Caki2 (cell line): ENCODE data around the gene TNFRSF25. TPM values are rescaled to one million over a fixed set of nuclear protein-coding genes. Genes with fewer than 3 reads are reported as not detected.

ENCODE experiments used
- DNase-seq: peaks from one replicate; pipeline ENCODE4 v3.0.0-alpha.2; 2015; ENCODE audit warnings: low read depth
- in situ Hi-C: cut with HindIII; loops from 2 replicates; pipeline ENCODE4 v1.10.0; 2016; ENCODE audit warnings: low sequenced_read_pairs, low pct_unique_long_range_greater_than_20kb, mixed read lengths
- total RNA-seq: library from RNA; depleted of rRNA; stranded (reverse); fragments of >200 nt; shearing (Covaris generic); gene quantifications from 2 replicates; pipeline ENCODE4 v1.2.3, GENCODE V29; 2014; ENCODE audit warnings: low replicate concordance

TNFRSF25 gene
- total RNA-seq, 1 experiment from 2014 or later = 4.3 TPM

- in situ Hi-C loops = no loop called here
- no peak for DNase-seq
These were observed 8.2 kb upstream of the TNFRSF25 start for GRCh38 chr1:6473974-6474814.

DNA sequence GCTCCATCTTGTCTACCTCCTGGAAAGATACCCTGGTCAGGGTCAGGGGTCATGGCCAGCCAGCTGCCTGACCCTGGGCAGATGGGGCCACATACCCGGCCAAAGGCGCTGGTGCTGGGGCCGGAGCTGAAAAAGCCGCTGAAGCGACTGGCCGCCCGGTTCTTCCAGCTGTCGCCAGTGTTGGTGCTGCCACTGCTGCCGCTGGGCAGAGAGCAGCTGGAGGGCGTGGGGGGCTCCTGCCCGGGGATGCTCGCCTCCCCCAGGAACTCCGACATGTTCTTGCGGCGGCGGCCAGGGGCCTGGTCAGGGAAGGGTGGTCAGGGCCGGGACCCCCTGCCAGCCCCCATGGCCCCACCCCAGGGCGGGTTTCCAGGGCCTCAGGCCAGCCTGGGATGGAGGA is 7.2 kb upstream of the TNFRSF25 start:
- DNase-seq = no peak
- in situ Hi-C loops = no loop called here

- no peak for DNase-seq
- in situ Hi-C loops = no loop called here
These were observed 6.4 kb upstream of the TNFRSF25 start for GRCh38 chr1:6472391-6472790.

GRCh38 chr1:6471970-6472368 is 6.0 kb upstream of the TNFRSF25 start:
- in situ Hi-C loops = no loop called here
- no peak for DNase-seq

- DNase-seq = no peak
- in situ Hi-C loops = no loop called here
These were observed 5.4 kb upstream of the TNFRSF25 start for GRCh38 chr1:6471086-6471969.

GRCh38 chr1:6470132-6471085 is 4.4 kb upstream of the TNFRSF25 start:
- in situ Hi-C loops = no loop called here
- DNase-seq = no peak

- DNase-seq = no peak
- in situ Hi-C loops = no loop called here
These were observed 2.9 kb upstream of the TNFRSF25 start for GRCh38 chr1:6468729-6469461.

- no peak for DNase-seq
- in situ Hi-C loops = no loop called here
These were observed 2.0 kb upstream of the TNFRSF25 start for GRCh38 chr1:6467744-6468688.

GRCh38 chr1:6467224-6467623 is 1.3 kb upstream of the TNFRSF25 start:
- no peak for DNase-seq

GRCh38 chr1:6466751-6467150 is 778 bp upstream of the TNFRSF25 start:
- no peak for DNase-seq
- in situ Hi-C loops = no loop called here

More at GRCh38 chr1:6467224-6467623, 1.3 kb upstream of the TNFRSF25 start:
- in situ Hi-C loops = no loop called here

DNA sequence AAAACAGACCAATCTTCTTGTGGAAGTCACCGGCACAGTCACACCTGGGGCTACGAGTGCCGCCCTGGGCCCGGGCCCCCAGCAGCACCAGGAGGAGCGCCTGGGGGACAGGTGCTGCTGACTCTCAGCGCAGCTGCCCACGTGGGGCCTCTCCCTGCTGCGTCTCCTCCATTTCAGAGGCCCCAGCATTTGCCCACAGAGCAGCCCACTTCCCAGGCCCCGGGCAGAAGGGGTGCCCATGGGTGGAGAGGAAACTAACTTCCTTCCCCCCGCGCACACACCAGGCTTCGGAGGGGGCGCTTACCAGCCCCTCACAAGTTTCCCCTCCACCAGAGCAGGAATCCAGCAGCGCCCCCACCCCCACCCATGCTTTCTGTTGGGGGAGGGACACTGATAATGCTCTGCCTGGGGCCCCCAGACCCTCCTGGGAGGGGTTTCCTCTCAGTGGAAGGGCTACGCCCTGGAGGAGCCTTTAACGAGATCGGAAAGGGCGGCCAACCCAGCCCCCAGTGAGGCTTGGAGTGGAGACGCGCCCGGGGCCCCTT is 440 bp downstream of the TNFRSF25 start:
- no peak for DNase-seq
- in situ Hi-C loops = no loop called here

- DNase-seq = no peak
- in situ Hi-C loops = no loop called here
These were observed 1.1 kb downstream of the TNFRSF25 start for GRCh38 chr1:6464915-6465314.

GRCh38 chr1:6464514-6464836 is 1.5 kb downstream of the TNFRSF25 start:
- peak; percentile 41 for DNase-seq

GRCh38 chr1:6463120-6463412 is 2.9 kb downstream of the TNFRSF25 start:
- DNase-seq = no peak
- in situ Hi-C loops = no loop called here

More at GRCh38 chr1:6464514-6464836, 1.5 kb downstream of the TNFRSF25 start:
- in situ Hi-C loops = no loop called here

DNA sequence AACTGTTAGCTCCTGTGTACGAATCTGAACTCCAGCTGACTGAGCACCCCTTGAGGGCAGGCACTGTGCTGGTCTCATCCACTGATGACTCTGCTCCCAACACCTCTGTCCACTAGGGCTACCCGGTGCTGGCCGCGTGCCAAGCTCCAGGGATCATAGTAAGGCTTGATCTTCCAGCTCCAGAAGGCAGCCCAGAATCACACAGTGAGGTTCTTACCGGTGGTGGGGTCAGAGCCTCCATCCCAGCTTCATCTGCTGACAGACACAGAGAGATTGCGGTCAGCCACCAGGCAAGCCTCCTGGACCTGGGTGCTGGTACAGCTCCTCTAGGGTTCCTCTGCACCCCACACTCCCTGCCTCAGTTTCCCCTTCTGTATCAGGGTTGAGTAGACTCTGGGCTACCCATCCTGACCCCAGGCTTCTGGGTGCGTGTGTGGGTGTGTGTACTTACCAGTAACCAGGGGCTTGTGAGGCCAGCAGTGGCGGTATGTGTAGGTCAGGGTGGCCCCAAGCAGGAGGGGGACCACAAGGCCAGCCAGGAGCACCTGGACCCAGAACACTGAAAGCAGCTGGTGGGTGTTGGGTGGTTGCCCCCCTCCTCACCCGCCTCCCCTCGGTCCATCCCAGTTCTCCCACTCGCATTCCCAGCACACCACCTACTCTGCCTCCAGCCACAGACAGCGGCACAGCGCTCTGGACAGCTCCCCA is 3.4 kb downstream of the TNFRSF25 start:
- no peak for DNase-seq
- in situ Hi-C loops = no loop called here
